ENCODE data around the gene SNAPC1.
"Not testable (repeated sequence)": the region's sequence is repeated elsewhere in the genome, so short reads cannot be mapped to it uniquely, and the experiment has no call there.

The SNAPC1 gene

DNA sequence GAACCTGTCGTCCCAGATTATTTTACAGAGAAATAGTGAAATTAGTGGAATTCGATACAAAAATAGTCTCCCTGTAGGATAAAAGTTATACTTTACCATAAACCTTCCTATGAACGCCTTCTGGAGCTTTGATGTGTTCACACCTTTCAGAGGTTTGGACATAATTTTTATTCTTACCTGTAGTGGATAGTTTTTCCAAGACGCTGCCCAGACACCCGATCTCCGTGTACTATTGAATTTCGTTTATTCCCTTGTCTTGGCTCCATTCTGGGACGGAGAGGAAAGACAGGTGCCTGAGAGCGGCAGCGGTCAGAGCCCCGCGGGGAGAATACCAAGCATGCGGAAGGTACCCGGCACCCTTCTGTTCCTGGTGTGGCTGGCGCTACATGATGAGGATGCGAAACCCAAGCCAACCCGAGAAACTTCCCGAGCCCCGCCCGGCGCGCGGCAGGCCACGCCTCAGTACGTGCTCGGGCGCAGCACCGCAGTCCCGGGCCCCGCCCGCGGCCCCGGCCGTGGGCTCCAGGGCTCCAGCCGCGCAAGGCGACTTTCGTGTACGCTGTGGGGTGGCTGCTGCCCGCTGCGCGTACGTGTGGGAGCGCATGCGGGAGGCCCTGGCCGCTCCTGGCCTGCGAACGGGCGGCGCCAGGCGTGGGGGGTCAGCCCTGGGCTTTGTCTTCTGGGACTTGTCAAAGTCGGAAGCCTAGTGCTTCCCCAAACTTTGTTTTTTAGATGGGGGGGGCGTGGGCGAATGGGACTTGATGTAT is 11.3 kb upstream of the SNAPC1 start:
- DNase-seq (ENCODE audit: insufficient read length, low spot score) (peak; percentile 65), FAIRE-seq (no peak)
- no peak for TF ChIP-seq CTCF (IDR thresholded peaks at IDR 0.05; ENCODE audit: insufficient read depth, missing control alignments)

DNA sequence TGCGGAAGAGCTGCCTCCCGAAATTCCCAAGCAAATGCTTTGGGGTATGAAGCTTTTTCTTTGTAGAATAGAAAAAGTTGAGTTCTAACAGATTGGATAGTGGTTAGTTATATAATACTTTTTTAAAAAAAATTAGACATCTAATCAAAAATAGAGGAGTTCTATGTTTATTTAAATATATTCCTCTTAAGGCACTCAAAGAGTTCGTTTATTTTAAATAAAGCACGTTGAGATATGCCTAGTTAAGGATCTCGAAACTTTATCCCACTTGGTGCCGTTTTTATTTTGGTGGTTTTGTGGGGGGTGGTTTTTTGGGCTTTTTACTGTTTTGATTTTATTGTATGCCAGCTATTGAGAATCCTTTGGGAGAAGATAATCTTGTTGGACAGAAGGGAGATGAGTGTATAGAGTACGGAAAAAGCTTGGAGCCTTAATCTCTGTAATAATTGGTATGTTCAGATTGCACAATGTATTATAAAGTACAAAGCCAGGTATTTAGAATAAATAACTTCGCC is 10.7 kb upstream of the SNAPC1 start:
- FAIRE-seq: peak; percentile 70
- no peak for TF ChIP-seq CTCF (IDR thresholded peaks at IDR 0.05; ENCODE audit: insufficient read depth, missing control alignments)
- DNase-seq (ENCODE audit: insufficient read length, low spot score): no peak

DNA sequence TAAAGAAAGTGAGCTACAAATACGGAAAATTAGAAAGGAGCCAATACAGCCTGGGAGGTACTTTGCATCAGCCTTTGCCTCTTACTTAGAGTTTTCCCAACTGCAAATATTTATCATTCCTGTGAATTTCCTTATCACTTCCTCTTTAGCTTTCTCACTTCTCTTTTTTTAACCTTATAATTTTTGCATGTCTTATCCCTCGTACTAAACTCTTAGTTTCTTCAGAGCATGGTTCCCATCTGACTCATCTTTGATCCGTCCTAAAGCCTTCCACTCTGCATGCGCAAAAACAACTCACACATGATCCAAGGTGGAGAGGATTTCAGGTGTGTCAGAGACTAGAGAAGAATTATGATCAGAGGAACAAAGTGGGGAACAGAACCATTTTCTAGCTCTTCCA is 9.6 kb upstream of the SNAPC1 start:
- TF ChIP-seq CTCF (IDR thresholded peaks at IDR 0.05; ENCODE audit: insufficient read depth, missing control alignments): no peak
- peak; percentile 6 for FAIRE-seq
- DNase-seq (ENCODE audit: insufficient read length, low spot score): no peak

GRCh38 chr14:61753631-61754030 is 8.6 kb upstream of the SNAPC1 start:
- DNase-seq (ENCODE audit: insufficient read length, low spot score): no peak
- no peak for TF ChIP-seq CTCF (IDR thresholded peaks at IDR 0.05; ENCODE audit: insufficient read depth, missing control alignments)
- FAIRE-seq: no peak

DNA sequence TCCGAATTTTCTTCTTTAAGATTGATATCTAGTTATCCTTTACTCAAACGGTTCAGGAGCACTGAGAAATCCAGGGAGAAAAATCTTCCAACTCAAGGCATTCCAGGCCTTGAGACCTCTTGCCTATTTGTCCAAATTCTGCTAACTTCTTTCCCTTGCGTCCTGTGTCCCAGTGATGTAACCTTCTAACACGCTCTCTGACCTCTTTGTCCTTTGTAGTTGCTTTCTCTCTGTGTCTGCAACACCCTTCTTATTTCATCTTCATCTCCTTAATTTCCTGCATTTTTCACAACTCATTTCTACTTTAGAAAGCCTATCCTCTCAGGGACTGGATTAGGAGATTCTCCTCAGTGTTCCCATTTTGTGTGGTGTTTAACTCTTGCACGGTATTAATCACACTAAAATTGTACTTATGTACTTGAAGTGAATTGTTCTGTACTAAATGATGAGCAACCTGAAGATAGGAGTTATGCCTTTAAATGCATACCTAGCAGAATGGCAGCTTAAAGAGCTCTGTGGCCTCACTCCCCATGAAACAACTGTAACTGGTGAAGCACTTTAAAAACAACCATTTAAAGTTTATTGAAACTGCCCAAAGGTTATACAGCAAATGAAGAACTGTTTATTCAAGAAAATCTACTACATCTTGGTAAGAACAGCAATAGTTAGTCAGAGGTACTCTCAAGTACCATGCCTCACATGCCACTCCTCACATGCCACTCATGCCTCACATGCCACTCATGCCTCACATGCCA is 7.4 kb upstream of the SNAPC1 start:
- no peak for DNase-seq (ENCODE audit: insufficient read length, low spot score)
- TF ChIP-seq CTCF (IDR thresholded peaks at IDR 0.05; ENCODE audit: insufficient read depth, missing control alignments): no peak
- no peak for FAIRE-seq

- FAIRE-seq; DNase-seq (ENCODE audit: insufficient read length, low spot score): not testable (repeated sequence)
These were observed 6.9 kb upstream of the SNAPC1 start for GRCh38 chr14:61755382-61755742.

- no peak for TF ChIP-seq CTCF (IDR thresholded peaks at IDR 0.05; ENCODE audit: insufficient read depth, missing control alignments)
- FAIRE-seq (no peak), DNase-seq (ENCODE audit: insufficient read length, low spot score) (no peak)
These were observed 6.1 kb upstream of the SNAPC1 start for GRCh38 chr14:61756135-61756534.

Measured in D721Med (cell line).